ENCODE measurements around the gene FYN. TPM values are rescaled to one million over a fixed set of nuclear protein-coding genes. Genes with fewer than 3 reads are reported as not detected.

Gene FYN
- total and polyA plus RNA-seq, 9 of the 15 experiments (the other 6 are each of a cell fraction or from before 2014, with no cell fraction given): 2.9 to 22.1 (median 11.4) TPM

DNA sequence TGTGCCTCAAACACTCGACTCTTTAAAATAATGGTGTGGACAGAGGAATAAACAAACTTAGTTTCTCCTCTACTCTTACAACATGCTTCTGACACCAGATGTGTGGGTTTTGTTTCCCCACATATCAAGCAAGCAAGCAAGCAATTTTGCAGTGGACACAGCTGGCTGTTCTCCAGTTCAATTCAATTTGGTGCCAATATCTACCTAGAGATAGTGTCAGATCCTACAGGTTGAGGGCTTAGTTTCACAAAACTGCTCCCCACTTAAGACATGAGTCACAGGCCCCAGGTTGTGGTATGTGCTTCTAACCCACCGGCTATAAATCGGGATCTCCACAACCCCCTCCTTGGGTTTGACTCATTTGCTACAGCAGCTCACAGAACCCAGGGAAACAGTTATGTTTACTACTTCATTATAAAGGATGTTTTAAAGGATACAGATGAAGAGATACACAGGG, 136.2 kb downstream of the FYN start:
- Histone ChIP-seq H3K27me3 (ENCODE audit: control insufficient read depth in 2 of 2, insufficient read depth in 2 of 2, low read length in 2 of 2) (peaks cover 0 to 24% of the 10 kb centered on the region in 2 experiments; a peak in 4 of 5 replicates), H2AFZ (ENCODE audit: low read depth, low read length) (no peak overlapping the region), H3K4me1 (replicated peaks in 1 of 2; ENCODE audit: control insufficient read depth in 2 of 2, insufficient read depth in 2 of 2, low read length in 2 of 2) (no peaks in the 10 kb centered on the region), H3K36me3 (ENCODE audit: control insufficient read depth, insufficient read depth, low read length) (no peaks in the 10 kb centered on the region), H3K79me2 (ENCODE audit: control insufficient read depth, insufficient read depth, low read length) (no peaks in the 10 kb centered on the region), H3K27ac (ENCODE audit: extremely low read depth, low read depth, low read length) (no peak overlapping the region), H3K9me1 (ENCODE audit: control insufficient read depth, insufficient read depth, low read length) (no peaks in the 10 kb centered on the region), H3K9ac (ENCODE audit: insufficient read depth in 1 of 2, low read depth in 2 of 2, low read length in 2 of 2) (no peak overlapping the region), H3K4me2 (ENCODE audit: insufficient read depth, low read length) (no peak overlapping the region), H4K20me1 (replicated peaks; ENCODE audit: control insufficient read depth, insufficient read depth, low read length) (no peaks in the 10 kb centered on the region), H3K4me3 (no peak overlapping the region), H3K9me3 (replicated peaks; ENCODE audit: control insufficient read depth, insufficient read depth, low read depth, low read length) (no peaks in the 10 kb centered on the region; the same call in 1 of the 2 replicates)
- ATAC-seq (no peak), DNase-seq (ENCODE audit: extremely low read depth in 1 of 4, low spot score in 3 of 4) (no peak), FAIRE-seq (no peak)
- WGBS (ENCODE audit: insufficient coverage, low coverage, missing lambda C conversion rate): 0% methylated on average over 3 of the region's 3 CpGs
- in situ Hi-C loops (cut with MboI) (no loop called here), intact Hi-C loops (cut with micrococcal nuclease) (no loop called here)
- ChIA-PET CTCF (ENCODE audit: low intra/inter-chr PET ratio) (no interaction called here), POLR2A (interaction anchor here (1.2 kb wide), 1 partner anchor 11 kb away, joined by 4 read pairs; no protein-coding TSS in a partner anchor)
- no TSS peak for BruUV-seq (replicated peaks)
- TF ChIP-seq, protein P1, sequence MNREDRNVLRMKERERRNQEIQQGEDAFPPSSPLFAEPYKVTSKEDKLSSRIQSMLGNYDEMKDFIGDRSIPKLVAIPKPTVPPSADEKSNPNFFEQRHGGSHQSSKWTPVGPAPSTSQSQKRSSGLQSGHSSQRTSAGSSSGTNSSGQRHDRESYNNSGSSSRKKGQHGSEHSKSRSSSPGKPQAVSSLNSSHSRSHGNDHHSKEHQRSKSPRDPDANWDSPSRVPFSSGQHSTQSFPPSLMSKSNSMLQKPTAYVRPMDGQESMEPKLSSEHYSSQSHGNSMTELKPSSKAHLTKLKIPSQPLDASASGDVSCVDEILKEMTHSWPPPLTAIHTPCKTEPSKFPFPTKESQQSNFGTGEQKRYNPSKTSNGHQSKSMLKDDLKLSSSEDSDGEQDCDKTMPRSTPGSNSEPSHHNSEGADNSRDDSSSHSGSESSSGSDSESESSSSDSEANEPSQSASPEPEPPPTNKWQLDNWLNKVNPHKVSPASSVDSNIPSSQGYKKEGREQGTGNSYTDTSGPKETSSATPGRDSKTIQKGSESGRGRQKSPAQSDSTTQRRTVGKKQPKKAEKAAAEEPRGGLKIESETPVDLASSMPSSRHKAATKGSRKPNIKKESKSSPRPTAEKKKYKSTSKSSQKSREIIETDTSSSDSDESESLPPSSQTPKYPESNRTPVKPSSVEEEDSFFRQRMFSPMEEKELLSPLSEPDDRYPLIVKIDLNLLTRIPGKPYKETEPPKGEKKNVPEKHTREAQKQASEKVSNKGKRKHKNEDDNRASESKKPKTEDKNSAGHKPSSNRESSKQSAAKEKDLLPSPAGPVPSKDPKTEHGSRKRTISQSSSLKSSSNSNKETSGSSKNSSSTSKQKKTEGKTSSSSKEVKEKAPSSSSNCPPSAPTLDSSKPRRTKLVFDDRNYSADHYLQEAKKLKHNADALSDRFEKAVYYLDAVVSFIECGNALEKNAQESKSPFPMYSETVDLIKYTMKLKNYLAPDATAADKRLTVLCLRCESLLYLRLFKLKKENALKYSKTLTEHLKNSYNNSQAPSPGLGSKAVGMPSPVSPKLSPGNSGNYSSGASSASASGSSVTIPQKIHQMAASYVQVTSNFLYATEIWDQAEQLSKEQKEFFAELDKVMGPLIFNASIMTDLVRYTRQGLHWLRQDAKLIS (CRISPR knock-in tag; IDR thresholded peaks at IDR 0.05): no peak
- TF ChIP-seq GATA2 (CRISPR knock-in tag; IDR thresholded peaks at IDR 0.05) (no peak), ARID2 (IDR thresholded peaks at IDR 0.05) (no peak), ZNF586 (CRISPR knock-in tag; conservative IDR thresholded peaks at IDR 0.05) (no peak), ZBTB8A (IDR thresholded peaks at IDR 0.05; ENCODE audit: partially characterized antibody) (no peak), ZNF134 (CRISPR knock-in tag; conservative IDR thresholded peaks at IDR 0.05) (no peak)
- TF ChIP-seq, protein P2, sequence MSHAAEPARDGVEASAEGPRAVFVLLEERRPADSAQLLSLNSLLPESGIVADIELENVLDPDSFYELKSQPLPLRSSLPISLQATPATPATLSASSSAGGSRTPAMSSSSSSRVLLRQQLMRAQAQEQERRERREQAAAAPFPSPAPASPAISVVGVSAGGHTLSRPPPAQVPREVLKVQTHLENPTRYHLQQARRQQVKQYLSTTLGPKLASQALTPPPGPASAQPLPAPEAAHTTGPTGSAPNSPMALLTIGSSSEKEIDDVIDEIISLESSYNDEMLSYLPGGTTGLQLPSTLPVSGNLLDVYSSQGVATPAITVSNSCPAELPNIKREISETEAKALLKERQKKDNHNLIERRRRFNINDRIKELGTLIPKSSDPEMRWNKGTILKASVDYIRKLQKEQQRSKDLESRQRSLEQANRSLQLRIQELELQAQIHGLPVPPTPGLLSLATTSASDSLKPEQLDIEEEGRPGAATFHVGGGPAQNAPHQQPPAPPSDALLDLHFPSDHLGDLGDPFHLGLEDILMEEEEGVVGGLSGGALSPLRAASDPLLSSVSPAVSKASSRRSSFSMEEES (CRISPR knock-in tag; IDR thresholded peaks at IDR 0.05): no peak
- TF ChIP-seq, protein P3, sequence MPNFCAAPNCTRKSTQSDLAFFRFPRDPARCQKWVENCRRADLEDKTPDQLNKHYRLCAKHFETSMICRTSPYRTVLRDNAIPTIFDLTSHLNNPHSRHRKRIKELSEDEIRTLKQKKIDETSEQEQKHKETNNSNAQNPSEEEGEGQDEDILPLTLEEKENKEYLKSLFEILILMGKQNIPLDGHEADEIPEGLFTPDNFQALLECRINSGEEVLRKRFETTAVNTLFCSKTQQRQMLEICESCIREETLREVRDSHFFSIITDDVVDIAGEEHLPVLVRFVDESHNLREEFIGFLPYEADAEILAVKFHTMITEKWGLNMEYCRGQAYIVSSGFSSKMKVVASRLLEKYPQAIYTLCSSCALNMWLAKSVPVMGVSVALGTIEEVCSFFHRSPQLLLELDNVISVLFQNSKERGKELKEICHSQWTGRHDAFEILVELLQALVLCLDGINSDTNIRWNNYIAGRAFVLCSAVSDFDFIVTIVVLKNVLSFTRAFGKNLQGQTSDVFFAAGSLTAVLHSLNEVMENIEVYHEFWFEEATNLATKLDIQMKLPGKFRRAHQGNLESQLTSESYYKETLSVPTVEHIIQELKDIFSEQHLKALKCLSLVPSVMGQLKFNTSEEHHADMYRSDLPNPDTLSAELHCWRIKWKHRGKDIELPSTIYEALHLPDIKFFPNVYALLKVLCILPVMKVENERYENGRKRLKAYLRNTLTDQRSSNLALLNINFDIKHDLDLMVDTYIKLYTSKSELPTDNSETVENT (CRISPR knock-in tag; IDR thresholded peaks at IDR 0.05): no peak

Data from K562 (cell line).